NB4 (cell line): ENCODE data around the gene KRT5.

ENCODE experiments used
- DNase-seq: peaks from one replicate; pipeline ENCODE4 v3.0.0; 2010; ENCODE audit warnings: low read depth
- H3K4me3 ChIP-seq: one replicate; pipeline ENCODE4 v1.5.1; 2011; ENCODE audit warnings: mild to moderate bottlenecking, low read depth, low read length, moderate library complexity
- MYC ChIP-seq: IDR thresholded peaks from 2 replicates; pipeline ENCODE4 v1.6.1; 2011; ENCODE audit warnings: low read depth, low read length
- POLR2A ChIP-seq: IDR thresholded peaks from 2 replicates; pipeline ENCODE4 v1.6.1; 2011; ENCODE audit warnings: mild to moderate bottlenecking; ENCODE audit not compliant: insufficient read length; ENCODE audit errors: extremely low read depth
- TF ChIP-seq, protein P1 (sequence below): IDR thresholded peaks from 2 replicates; pipeline ENCODE4 v1.6.1; 2011; ENCODE audit warnings: low read depth, low read length
- TF ChIP-seq, protein P2 (sequence below): IDR thresholded peaks from one replicate; pipeline ENCODE4 v1.5.1; 2012; ENCODE audit warnings: low read depth, low read length

KRT5 gene

DNA sequence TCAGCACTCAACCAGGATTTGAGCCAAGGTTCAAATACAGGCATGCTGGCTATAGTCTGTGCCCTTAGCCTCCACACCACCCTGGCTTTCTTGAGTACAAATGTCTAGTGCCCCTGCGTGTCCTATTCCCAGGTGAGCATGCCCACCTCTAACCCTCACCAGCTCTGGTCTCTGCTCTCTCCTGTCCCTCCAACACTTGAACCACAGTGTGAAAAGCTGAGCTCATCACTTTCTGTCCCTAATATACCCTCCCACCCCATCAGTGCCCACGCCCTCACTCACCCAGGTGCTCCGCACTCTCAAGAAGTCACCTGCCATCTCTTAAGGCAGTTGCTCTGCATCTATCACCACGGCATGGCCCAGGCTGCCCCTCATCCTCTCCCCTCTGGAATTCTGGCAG, 39.8 kb upstream of the KRT5 start:
- DNase-seq = no peak
- H3K4me3 ChIP-seq = no peak overlapping the region
- TF ChIP-seq MYC (no peak), POLR2A (no peak)
- TF ChIP-seq, protein P1, sequence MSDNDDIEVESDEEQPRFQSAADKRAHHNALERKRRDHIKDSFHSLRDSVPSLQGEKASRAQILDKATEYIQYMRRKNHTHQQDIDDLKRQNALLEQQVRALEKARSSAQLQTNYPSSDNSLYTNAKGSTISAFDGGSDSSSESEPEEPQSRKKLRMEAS = no peak
- TF ChIP-seq, protein P2, sequence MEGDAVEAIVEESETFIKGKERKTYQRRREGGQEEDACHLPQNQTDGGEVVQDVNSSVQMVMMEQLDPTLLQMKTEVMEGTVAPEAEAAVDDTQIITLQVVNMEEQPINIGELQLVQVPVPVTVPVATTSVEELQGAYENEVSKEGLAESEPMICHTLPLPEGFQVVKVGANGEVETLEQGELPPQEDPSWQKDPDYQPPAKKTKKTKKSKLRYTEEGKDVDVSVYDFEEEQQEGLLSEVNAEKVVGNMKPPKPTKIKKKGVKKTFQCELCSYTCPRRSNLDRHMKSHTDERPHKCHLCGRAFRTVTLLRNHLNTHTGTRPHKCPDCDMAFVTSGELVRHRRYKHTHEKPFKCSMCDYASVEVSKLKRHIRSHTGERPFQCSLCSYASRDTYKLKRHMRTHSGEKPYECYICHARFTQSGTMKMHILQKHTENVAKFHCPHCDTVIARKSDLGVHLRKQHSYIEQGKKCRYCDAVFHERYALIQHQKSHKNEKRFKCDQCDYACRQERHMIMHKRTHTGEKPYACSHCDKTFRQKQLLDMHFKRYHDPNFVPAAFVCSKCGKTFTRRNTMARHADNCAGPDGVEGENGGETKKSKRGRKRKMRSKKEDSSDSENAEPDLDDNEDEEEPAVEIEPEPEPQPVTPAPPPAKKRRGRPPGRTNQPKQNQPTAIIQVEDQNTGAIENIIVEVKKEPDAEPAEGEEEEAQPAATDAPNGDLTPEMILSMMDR = no peak

DNA sequence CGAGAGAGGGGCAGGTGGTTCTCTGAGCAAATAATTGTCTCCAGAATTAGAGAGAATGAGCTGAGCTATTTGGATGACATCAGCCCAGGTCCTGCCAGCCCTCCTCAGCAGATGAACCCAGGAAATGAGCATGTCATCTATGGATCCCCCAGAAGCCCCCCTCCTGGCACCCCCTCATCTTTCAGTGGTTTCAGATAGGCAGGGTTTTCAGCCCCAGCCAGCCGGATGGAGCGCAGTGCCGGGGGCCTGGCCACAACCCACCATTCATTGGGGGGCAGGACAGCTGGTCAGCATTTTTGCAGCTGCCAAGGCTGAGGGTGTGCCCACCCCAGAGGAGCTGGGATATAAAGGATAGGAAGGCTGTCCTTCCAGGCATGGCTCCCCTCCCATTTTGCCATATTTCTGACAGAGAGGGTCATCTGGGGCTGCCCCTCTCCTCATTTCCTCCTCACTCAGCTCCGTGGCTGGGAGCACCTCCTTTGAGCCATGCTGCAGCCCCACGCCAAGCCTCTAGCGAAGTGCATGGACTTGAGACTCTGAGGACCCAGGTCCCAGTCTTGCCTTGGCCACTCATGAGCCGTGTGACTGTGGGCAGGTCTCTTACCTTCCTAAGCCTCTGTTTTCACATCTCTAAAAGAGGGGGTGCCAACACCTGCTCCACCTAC, 38.7 kb upstream of the KRT5 start:
- TF ChIP-seq, protein P2 = no peak
- TF ChIP-seq, protein P1 = no peak
- no peak for TF ChIP-seq MYC
- TF ChIP-seq POLR2A = no peak
- no peak for DNase-seq

DNA sequence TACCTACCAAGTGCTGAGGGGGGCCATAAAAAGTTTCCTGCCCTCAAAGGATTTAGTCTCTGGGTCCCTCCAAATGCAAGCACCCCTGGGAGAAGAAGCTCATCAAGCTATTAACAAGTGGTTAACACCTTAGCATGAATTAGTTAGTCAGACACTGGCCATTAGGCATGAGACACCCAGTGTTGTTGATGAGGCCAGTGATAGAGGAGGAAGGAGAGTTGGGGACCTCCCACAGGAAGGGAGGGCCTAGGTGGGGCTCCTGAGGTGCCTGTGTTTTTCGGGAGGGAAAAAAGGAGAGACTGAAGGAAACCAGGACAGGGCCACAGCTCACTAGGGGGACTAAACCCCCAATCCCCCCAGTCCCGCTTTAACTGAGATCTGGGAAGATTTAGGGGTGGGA, 37.3 kb upstream of the KRT5 start:
- no peak for DNase-seq
- no peak overlapping the region for H3K4me3 ChIP-seq
- TF ChIP-seq POLR2A (no peak), MYC (no peak)
- TF ChIP-seq, protein P1 = no peak
- TF ChIP-seq, protein P2 = no peak

More for the DNA sequence above, 38.7 kb upstream of the KRT5 start:
- H3K4me3 ChIP-seq = no peak overlapping the region

DNA sequence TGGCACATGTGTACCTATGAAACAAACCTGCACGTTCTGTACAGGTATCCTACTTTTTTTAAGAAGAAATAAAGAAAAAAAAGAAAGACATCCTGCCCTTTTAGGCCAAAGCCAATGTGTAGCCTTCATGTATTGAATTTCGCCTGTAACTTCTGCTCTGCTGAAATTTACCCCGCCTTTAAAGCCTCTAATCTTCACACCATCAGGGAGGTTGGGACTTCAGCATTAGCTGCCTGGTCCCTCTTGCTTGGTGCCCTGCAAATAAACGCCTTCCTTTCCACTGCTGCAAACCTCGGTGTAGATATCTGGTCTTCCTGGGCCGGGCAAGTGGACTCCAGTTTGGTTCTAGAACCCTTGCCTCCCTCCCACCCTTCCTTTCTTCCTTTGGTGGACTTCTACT, 35.4 kb upstream of the KRT5 start:
- TF ChIP-seq MYC (no peak), POLR2A (no peak)
- TF ChIP-seq, protein P2 = no peak
- TF ChIP-seq, protein P1 = no peak
- DNase-seq = no peak
- H3K4me3 ChIP-seq = no peak overlapping the region

DNA sequence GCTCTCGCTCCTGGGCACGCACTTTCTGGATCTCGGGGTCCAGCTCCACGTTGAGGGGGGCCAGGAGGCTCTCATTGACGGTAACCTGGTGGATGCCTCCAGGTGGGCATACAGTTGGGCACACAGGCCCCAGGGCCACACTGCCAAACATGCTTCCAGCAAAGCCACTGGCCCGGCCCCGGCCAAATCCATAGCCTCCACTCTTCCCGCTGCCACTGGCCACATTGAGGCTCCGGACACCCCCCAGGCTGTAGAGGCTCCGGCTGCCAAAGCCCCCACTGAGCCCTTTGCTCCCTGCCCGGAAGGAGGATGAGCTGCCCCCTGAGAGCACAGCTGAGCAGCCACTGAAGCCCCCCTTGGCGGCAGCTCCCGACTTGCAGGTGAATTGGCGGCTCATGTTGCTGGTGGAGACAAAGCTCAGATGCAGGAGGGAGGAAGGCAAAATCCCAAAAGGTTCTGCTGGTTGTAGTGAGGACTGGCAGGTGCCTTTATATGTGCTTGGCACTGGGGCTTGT, 32.5 kb upstream of the KRT5 start, which contains the start of gene KRT71:
TSS of gene KRT71 (minus strand) at position 465 of the 515 bp plus-strand sequence. CDS start at position 397, 68 bp downstream.
- TF ChIP-seq MYC (no peak), POLR2A (no peak)
- TF ChIP-seq, protein P1 = no peak
- TF ChIP-seq, protein P2 = no peak
- no peak within 1 kb of the TSS for H3K4me3 ChIP-seq
- no peak for DNase-seq
